HEK293T (cell line): ENCODE data around the gene SLC25A52.

Experiments
- FOXK2 ChIP-seq: fragments of 450-650 bp; IDR thresholded peaks from 2 replicates; pipeline ENCODE4 v1.6.1; 2016; ENCODE audit warnings: mild to moderate bottlenecking
- PKNOX1 ChIP-seq: fragments of 450-650 bp; IDR thresholded peaks from 2 replicates; pipeline ENCODE4 v1.6.1; 2016

GRCh38 chr18:31774962-31775361 is 14.3 kb upstream of the SLC25A52 start:
- TF ChIP-seq PKNOX1 (no peak), FOXK2 (no peak)
